ENCODE data around the gene SNAI3. TPM values are rescaled to one million over a fixed set of nuclear protein-coding genes. Genes with fewer than 3 reads are reported as not detected.

SNAI3 gene
- total and polyA plus RNA-seq, 5 donors from 2014 or later: 10.4 to 17.4 (median 16.1) TPM

GRCh38 chr16:88655733-88656281, 30.5 kb downstream of the SNAI3 start:
- Histone ChIP-seq H3K36me3 (ENCODE audit: control insufficient read depth, insufficient read depth, low read length) (no peaks in the 10 kb centered on the region), H3K27me3 (ENCODE audit: control insufficient read depth, insufficient read depth, low read length) (no peaks in the 10 kb centered on the region), H3K9me3 (ENCODE audit: control insufficient read depth in 2 of 2, low read length in 2 of 2) (no peaks in the 10 kb centered on the region), H3K27ac (ENCODE audit: insufficient read depth, low read length, poor library complexity, severe bottlenecking) (no peak overlapping the region), H3K4me3 (ENCODE audit: low read depth, low read length) (no peak overlapping the region), H3K4me1 (ENCODE audit: control insufficient read depth, insufficient read depth, low read length, poor library complexity, severe bottlenecking) (peaks cover 13% of the 10 kb centered on the region)
- Mint-ChIP-seq H3K4me3 (no peak overlapping the region), H3K4me1 (peaks cover 0 to 10% (median 3%) of the 10 kb centered on the region in 4 donors), H3K27me3 (no peaks in the 10 kb centered on the region), H3K9me3 (peaks cover 0 to 2% (median 0%) of the 10 kb centered on the region in 7 donors), H3K36me3 (peaks cover 5% of the 10 kb centered on the region), H3K27ac (peak overlapping the region in 1 of 3 donors; percentile 5)
- ATAC-seq (ENCODE audit: low read depth in 2 of 2): no peak
- no peak for DNase-seq

DNA sequence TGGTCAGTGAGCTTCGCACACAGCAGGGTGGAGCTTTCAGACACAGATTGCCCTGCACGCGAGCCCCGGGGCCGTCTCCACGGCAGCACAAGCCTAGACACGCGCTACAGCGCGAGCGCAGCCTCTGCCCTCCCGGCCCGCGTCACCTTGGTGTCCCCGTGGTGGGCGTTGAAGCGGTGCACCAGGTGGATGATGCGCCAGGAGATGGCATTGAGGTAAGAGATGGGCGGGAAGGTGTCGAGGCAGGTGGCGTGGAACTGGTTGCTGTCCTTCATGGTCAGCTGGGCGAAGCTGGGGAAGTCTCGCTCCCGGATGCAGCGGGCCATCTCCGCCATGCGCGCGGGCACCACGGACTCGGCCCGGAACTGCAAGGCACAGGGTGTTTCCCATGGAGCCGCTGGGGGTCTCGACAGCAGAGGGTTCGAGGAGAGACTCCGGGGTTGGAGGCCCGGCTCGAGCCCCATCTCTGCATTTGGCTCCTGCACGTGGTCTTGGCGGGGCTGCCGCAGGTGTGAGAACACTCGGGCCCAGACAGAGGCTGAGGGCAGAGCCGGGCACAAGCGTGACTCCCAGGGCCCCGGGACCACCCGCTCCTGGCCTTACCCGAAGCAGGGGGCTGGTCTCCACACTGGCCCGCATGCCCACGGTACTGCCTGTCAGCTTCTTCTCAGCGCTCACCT, 31.1 kb downstream of the SNAI3 start:
- Histone ChIP-seq H3K27me3 (ENCODE audit: control insufficient read depth, insufficient read depth, low read length) (no peaks in the 10 kb centered on the region), H3K36me3 (ENCODE audit: control insufficient read depth, insufficient read depth, low read length) (no peaks in the 10 kb centered on the region), H3K9me3 (ENCODE audit: control insufficient read depth in 2 of 2, low read length in 2 of 2) (no peaks in the 10 kb centered on the region), H3K27ac (ENCODE audit: insufficient read depth, low read length, poor library complexity, severe bottlenecking) (no peak overlapping the region), H3K4me3 (ENCODE audit: low read depth, low read length) (no peak overlapping the region), H3K4me1 (ENCODE audit: control insufficient read depth, insufficient read depth, low read length, poor library complexity, severe bottlenecking) (peaks cover 16% of the 10 kb centered on the region)
- ATAC-seq (ENCODE audit: low read depth in 2 of 2): no peak
- Mint-ChIP-seq H3K36me3 (peaks cover 5% of the 10 kb centered on the region), H3K4me3 (peak overlapping the region in 2 of 4 donors; percentile 21 to 52), H3K9me3 (peaks cover 0 to 2% (median 0%) of the 10 kb centered on the region in 7 donors), H3K4me1 (peaks cover 0 to 11% (median 3%) of the 10 kb centered on the region in 4 donors), H3K27me3 (no peaks in the 10 kb centered on the region), H3K27ac (peak overlapping the region in 2 of 3 donors; percentile 65 to 71)
- DNase-seq: no peak

DNA sequence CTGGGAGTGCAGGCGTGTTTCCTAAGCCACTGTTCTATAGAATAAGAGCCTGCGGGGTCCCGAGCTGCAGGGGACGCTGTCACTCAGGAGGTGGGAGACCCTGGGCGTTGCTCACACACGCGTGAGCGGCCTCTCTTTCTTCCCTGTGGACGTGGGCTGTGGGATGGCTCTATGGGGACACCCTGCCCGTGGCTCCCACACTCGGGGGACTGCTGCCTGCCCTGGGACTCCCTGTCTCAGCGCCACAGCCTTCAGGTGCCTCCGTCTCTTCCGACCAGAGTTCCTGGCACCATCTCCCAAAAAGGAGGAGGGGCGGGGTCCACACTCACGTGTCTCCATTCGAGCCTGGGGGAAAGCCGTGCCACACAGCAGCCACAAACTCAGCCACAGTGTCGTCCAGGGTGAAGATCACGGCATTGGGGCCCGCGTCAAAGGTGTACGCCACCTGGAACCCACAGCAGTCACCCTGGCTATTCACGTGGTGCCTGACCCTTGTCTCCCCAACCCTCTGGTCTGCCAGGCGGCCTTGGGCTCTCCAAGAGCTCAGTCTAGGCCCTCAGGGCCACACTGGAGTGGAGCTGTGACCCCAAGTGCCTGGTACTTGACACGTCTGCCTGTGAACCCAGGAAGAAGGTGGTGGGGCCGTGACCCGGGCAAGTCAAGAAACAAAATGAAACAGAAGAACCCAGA, 31.8 kb downstream of the SNAI3 start:
- H3K9me3 Mint-ChIP-seq: peaks cover 0 to 2% (median 0%) of the 10 kb centered on the region in 7 donors
- Histone ChIP-seq H3K4me1 (ENCODE audit: control insufficient read depth, insufficient read depth, low read length, poor library complexity, severe bottlenecking) (peaks cover 23% of the 10 kb centered on the region), H3K4me3 (ENCODE audit: low read depth, low read length) (no peak overlapping the region), H3K27me3 (ENCODE audit: control insufficient read depth, insufficient read depth, low read length) (no peaks in the 10 kb centered on the region), H3K36me3 (ENCODE audit: control insufficient read depth, insufficient read depth, low read length) (no peaks in the 10 kb centered on the region), H3K27ac (ENCODE audit: insufficient read depth, low read length, poor library complexity, severe bottlenecking) (no peak overlapping the region), H3K9me3 (ENCODE audit: control insufficient read depth in 2 of 2, low read length in 2 of 2) (no peaks in the 10 kb centered on the region)
- peak overlapping the region in 1 of 3 donors; percentile 9 for H3K27ac Mint-ChIP-seq
- H3K4me3 Mint-ChIP-seq: peak overlapping the region in 2 of 4 donors; percentile 7 to 56
- ATAC-seq (ENCODE audit: low read depth in 2 of 2) (no peak), DNase-seq (no peak)
- no peaks in the 10 kb centered on the region for H3K27me3 Mint-ChIP-seq
- H3K4me1 Mint-ChIP-seq: peaks cover 0 to 14% (median 3%) of the 10 kb centered on the region in 4 donors
- H3K36me3 Mint-ChIP-seq: peaks cover 5% of the 10 kb centered on the region

- no peak for DNase-seq
- Histone ChIP-seq H3K27me3 (ENCODE audit: control insufficient read depth, insufficient read depth, low read length) (no peaks in the 10 kb centered on the region), H3K4me3 (ENCODE audit: low read depth, low read length) (no peak overlapping the region), H3K4me1 (ENCODE audit: control insufficient read depth, insufficient read depth, low read length, poor library complexity, severe bottlenecking) (peaks cover 29% of the 10 kb centered on the region), H3K27ac (ENCODE audit: insufficient read depth, low read length, poor library complexity, severe bottlenecking) (no peak overlapping the region), H3K36me3 (ENCODE audit: control insufficient read depth, insufficient read depth, low read length) (no peaks in the 10 kb centered on the region), H3K9me3 (ENCODE audit: control insufficient read depth in 2 of 2, low read length in 2 of 2) (no peaks in the 10 kb centered on the region)
- peaks cover 9% of the 10 kb centered on the region for H3K36me3 Mint-ChIP-seq
- H3K9me3 Mint-ChIP-seq: peaks cover 0 to 4% (median 0%) of the 10 kb centered on the region in 7 donors
- H3K4me3 Mint-ChIP-seq: peak overlapping the region in 3 of 4 donors; percentile 7 to 56 (median 23)
- H3K4me1 Mint-ChIP-seq: peaks cover 0 to 20% (median 7%) of the 10 kb centered on the region in 4 donors
- H3K27ac Mint-ChIP-seq: peak overlapping the region; percentile 9 to 74 (median 38)
- no peaks in the 10 kb centered on the region for H3K27me3 Mint-ChIP-seq
- no peak for ATAC-seq (ENCODE audit: low read depth in 2 of 2)
Observed at GRCh38 chr16:88653596-88654362, 32.5 kb downstream of the SNAI3 start.

GRCh38 chr16:88653101-88653500, 33.2 kb downstream of the SNAI3 start:
- no peak overlapping the region for H3K4me3 ChIP-seq (ENCODE audit: low read depth, low read length)
- H3K4me1 ChIP-seq (ENCODE audit: control insufficient read depth, insufficient read depth, low read length, poor library complexity, severe bottlenecking): peaks cover 32% of the 10 kb centered on the region
- no peak for ATAC-seq (ENCODE audit: low read depth in 2 of 2)
- H3K4me3 Mint-ChIP-seq: peak overlapping the region in 3 of 4 donors; percentile 23 to 51 (median 47)
- no peaks in the 10 kb centered on the region for H3K27me3 ChIP-seq (ENCODE audit: control insufficient read depth, insufficient read depth, low read length)
- no peaks in the 10 kb centered on the region for H3K27me3 Mint-ChIP-seq
- H3K9me3 ChIP-seq (ENCODE audit: control insufficient read depth in 2 of 2, low read length in 2 of 2): no peaks in the 10 kb centered on the region
- H3K36me3 Mint-ChIP-seq: peaks cover 9% of the 10 kb centered on the region
- DNase-seq: no peak
- H3K27ac Mint-ChIP-seq: peak overlapping the region in 2 of 3 donors; percentile 38 to 74
- H3K9me3 Mint-ChIP-seq: peaks cover 0 to 4% (median 0%) of the 10 kb centered on the region in 7 donors
- H3K4me1 Mint-ChIP-seq: peaks cover 0 to 23% (median 7%) of the 10 kb centered on the region in 4 donors
- H3K27ac ChIP-seq (ENCODE audit: insufficient read depth, low read length, poor library complexity, severe bottlenecking): peak overlapping the region; percentile 14
- H3K36me3 ChIP-seq (ENCODE audit: control insufficient read depth, insufficient read depth, low read length): no peaks in the 10 kb centered on the region

GRCh38 chr16:88652762-88653063, 33.6 kb downstream of the SNAI3 start:
- no peaks in the 10 kb centered on the region for H3K27me3 Mint-ChIP-seq
- ATAC-seq (ENCODE audit: low read depth in 2 of 2): no peak
- H3K4me1 ChIP-seq (ENCODE audit: control insufficient read depth, insufficient read depth, low read length, poor library complexity, severe bottlenecking): peaks cover 34% of the 10 kb centered on the region

GRCh38 chr16:88651989-88652761, 34.1 kb downstream of the SNAI3 start:
- Histone ChIP-seq H3K27me3 (ENCODE audit: control insufficient read depth, insufficient read depth, low read length) (no peaks in the 10 kb centered on the region), H3K9me3 (ENCODE audit: control insufficient read depth in 2 of 2, low read length in 2 of 2) (no peaks in the 10 kb centered on the region), H3K4me1 (ENCODE audit: control insufficient read depth, insufficient read depth, low read length, poor library complexity, severe bottlenecking) (peaks cover 39% of the 10 kb centered on the region), H3K27ac (ENCODE audit: insufficient read depth, low read length, poor library complexity, severe bottlenecking) (peak overlapping the region; percentile 92), H3K4me3 (ENCODE audit: low read depth, low read length) (no peak overlapping the region), H3K36me3 (ENCODE audit: control insufficient read depth, insufficient read depth, low read length) (no peaks in the 10 kb centered on the region)
- Mint-ChIP-seq H3K9me3 (peaks cover 0 to 4% (median 0%) of the 10 kb centered on the region in 7 donors), H3K27ac (peak overlapping the region in 1 of 3 donors; percentile 67), H3K4me3 (peak overlapping the region in 1 of 4 donors; percentile 38), H3K27me3 (no peaks in the 10 kb centered on the region), H3K4me1 (peaks cover 0 to 23% (median 7%) of the 10 kb centered on the region in 4 donors), H3K36me3 (peaks cover 9% of the 10 kb centered on the region)
- ATAC-seq (ENCODE audit: low read depth in 2 of 2) (no peak), DNase-seq (no peak)

More at GRCh38 chr16:88652762-88653063, 33.6 kb downstream of the SNAI3 start:
- no peak for DNase-seq
- Histone ChIP-seq H3K27me3 (ENCODE audit: control insufficient read depth, insufficient read depth, low read length) (no peaks in the 10 kb centered on the region), H3K9me3 (ENCODE audit: control insufficient read depth in 2 of 2, low read length in 2 of 2) (no peaks in the 10 kb centered on the region), H3K36me3 (ENCODE audit: control insufficient read depth, insufficient read depth, low read length) (no peaks in the 10 kb centered on the region), H3K27ac (ENCODE audit: insufficient read depth, low read length, poor library complexity, severe bottlenecking) (peak overlapping the region; percentile 92), H3K4me3 (ENCODE audit: low read depth, low read length) (no peak overlapping the region)
- H3K9me3 Mint-ChIP-seq: peaks cover 0 to 4% (median 0%) of the 10 kb centered on the region in 7 donors
- H3K4me1 Mint-ChIP-seq: peaks cover 0 to 23% (median 7%) of the 10 kb centered on the region in 4 donors
- peak overlapping the region in 1 of 3 donors; percentile 51 for H3K27ac Mint-ChIP-seq
- H3K4me3 Mint-ChIP-seq: peak overlapping the region in 2 of 4 donors; percentile 47 to 51
- H3K36me3 Mint-ChIP-seq: peaks cover 9% of the 10 kb centered on the region
